Glutamatergic neuron (in vitro differentiated cells): ENCODE measurements around the gene CACNA2D1. TPM values are rescaled to one million over a fixed set of nuclear protein-coding genes. Genes with fewer than 3 reads are reported as not detected.

ENCODE experiments used
- DNase-seq: peaks from one replicate; pipeline ENCODE4 v3.0.0; 2022
- H3K27ac Mint-ChIP-seq: one replicate; pipeline ENCODE4 v1.8.0; 2020; ENCODE audit warnings: mild to moderate bottlenecking, mixed read lengths, inconsistent platforms; ENCODE audit not compliant: unreplicated experiment
- H3K27me3 Mint-ChIP-seq: one replicate; pipeline ENCODE4 v1.8.0; 2020; ENCODE audit warnings: mild to moderate bottlenecking, moderate library complexity, mixed read lengths, inconsistent platforms; ENCODE audit not compliant: unreplicated experiment
- H3K36me3 Mint-ChIP-seq: one replicate; pipeline ENCODE4 v1.8.0; 2020; ENCODE audit warnings: mild to moderate bottlenecking, mixed read lengths, inconsistent platforms; ENCODE audit not compliant: unreplicated experiment
- H3K4me1 Mint-ChIP-seq: one replicate; pipeline ENCODE4 v1.8.0; 2020; ENCODE audit warnings: mild to moderate bottlenecking, low read depth, mixed read lengths, inconsistent platforms; ENCODE audit not compliant: unreplicated experiment
- H3K4me3 Mint-ChIP-seq: one replicate; pipeline ENCODE4 v1.8.0; 2020; ENCODE audit warnings: mild to moderate bottlenecking, mixed read lengths, inconsistent platforms; ENCODE audit not compliant: unreplicated experiment
- H3K9me3 Mint-ChIP-seq: one replicate; pipeline ENCODE4 v1.8.0; 2020; ENCODE audit warnings: mild to moderate bottlenecking, moderate library complexity, mixed read lengths, inconsistent platforms; ENCODE audit not compliant: unreplicated experiment
- CTCF ChIP-seq: fragments of 200-600 bp; sonication (generic); IDR thresholded peaks from one replicate; pipeline ENCODE4 v1.5.0; 2021; ENCODE audit not compliant: partially characterized antibody, unreplicated experiment
- total RNA-seq: library from RNA; stranded (reverse); fragmentation: NEBNext Ultra II Directional; extraction: Animal tissue kit (Norgen Biotek cat#: 25700); gene quantifications from one replicate; pipeline ENCODE4 v1.2.1, GENCODE V29; 2021; ENCODE audit not compliant: unreplicated experiment

Gene CACNA2D1
- total RNA-seq, 1 donor from 2014 or later, result 258 TPM

- Mint-ChIP-seq H3K4me1 (no peaks in the 10 kb centered on the region), H3K36me3 (no peaks in the 10 kb centered on the region), H3K27ac (no peak overlapping the region), H3K27me3 (no peaks in the 10 kb centered on the region), H3K9me3 (no peaks in the 10 kb centered on the region), H3K4me3 (no peak overlapping the region)
- no peak for DNase-seq
- TF ChIP-seq CTCF, result no peak
Observed at GRCh38 chr7:81993186-81993585, 450.4 kb downstream of the CACNA2D1 start.

- no peak overlapping the region for H3K4me3 Mint-ChIP-seq
- H3K36me3 Mint-ChIP-seq, result no peaks in the 10 kb centered on the region
- H3K27me3 Mint-ChIP-seq, result no peaks in the 10 kb centered on the region
- H3K9me3 Mint-ChIP-seq, result no peaks in the 10 kb centered on the region
- H3K4me1 Mint-ChIP-seq, result no peaks in the 10 kb centered on the region
- no peak overlapping the region for H3K27ac Mint-ChIP-seq
- DNase-seq, result no peak
- no peak for TF ChIP-seq CTCF
Observed at GRCh38 chr7:81990395-81990794, 453.2 kb downstream of the CACNA2D1 start.

GRCh38 chr7:81986723-81987470, 456.7 kb downstream of the CACNA2D1 start:
- no peak for TF ChIP-seq CTCF
- Mint-ChIP-seq H3K36me3 (no peaks in the 10 kb centered on the region), H3K9me3 (no peaks in the 10 kb centered on the region), H3K4me3 (no peak overlapping the region), H3K27ac (no peak overlapping the region), H3K27me3 (no peaks in the 10 kb centered on the region), H3K4me1 (no peaks in the 10 kb centered on the region)
- DNase-seq, result no peak

- no peak overlapping the region for H3K27ac Mint-ChIP-seq
- TF ChIP-seq CTCF, result no peak
Observed at GRCh38 chr7:81983406-81983805, 460.2 kb downstream of the CACNA2D1 start.

GRCh38 chr7:81973117-81973516, 470.5 kb downstream of the CACNA2D1 start:
- Mint-ChIP-seq H3K9me3 (peaks cover under 1% of the 10 kb centered on the region), H3K4me1 (no peaks in the 10 kb centered on the region), H3K4me3 (no peak overlapping the region), H3K27ac (no peak overlapping the region), H3K27me3 (peaks cover 2% of the 10 kb centered on the region), H3K36me3 (no peaks in the 10 kb centered on the region)
- no peak for DNase-seq
- TF ChIP-seq CTCF, result no peak

More at GRCh38 chr7:81983406-81983805, 460.2 kb downstream of the CACNA2D1 start:
- Mint-ChIP-seq H3K27me3 (no peaks in the 10 kb centered on the region), H3K4me3 (no peak overlapping the region), H3K4me1 (no peaks in the 10 kb centered on the region), H3K36me3 (no peaks in the 10 kb centered on the region), H3K9me3 (peaks cover 1% of the 10 kb centered on the region)
- DNase-seq, result no peak
